Loucy (cell line): ENCODE measurements around the gene RPL19.

ENCODE experiments used
- EZH2phosphoT487 ChIP-seq: fragments of 200-600 bp; IDR thresholded peaks from 2 replicates; pipeline ENCODE4 v1.6.1; 2018; ENCODE audit warnings: antibody characterized with exemption, mild to moderate bottlenecking, moderate library complexity, borderline replicate concordance
- TF ChIP-seq, protein P1 (sequence below): fragments of 200-600 bp; sonication (generic); conservative IDR thresholded peaks from 2 replicates; pipeline ENCODE4 v1.5.1; 2014; ENCODE audit warnings: mild to moderate bottlenecking, antibody characterized with exemption, low read length

DNA sequence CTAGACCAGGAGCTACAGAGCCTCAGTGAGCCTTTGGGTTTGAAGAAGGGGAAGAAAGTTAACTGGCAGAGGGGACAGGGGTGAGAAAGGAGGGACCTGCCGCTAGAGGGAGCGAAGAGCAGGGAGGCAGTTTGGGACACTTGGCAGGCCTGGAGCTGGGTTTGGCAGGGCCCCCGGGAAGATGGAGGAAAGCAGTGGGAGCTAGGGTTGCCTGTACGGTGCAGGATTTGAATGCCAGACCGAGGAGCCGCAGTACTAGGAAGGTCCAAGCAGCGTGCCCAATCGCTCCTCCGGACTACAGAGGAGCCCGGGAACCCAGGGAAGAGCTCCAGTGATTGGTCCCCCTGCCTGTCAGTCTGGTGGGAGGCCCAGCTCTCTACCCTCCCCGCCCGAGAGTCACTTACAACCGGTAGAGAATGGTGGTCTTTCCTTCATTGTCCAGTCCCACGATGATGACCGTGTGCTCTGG, 35.4 kb upstream of the RPL19 start:
- TF ChIP-seq, protein P1, sequence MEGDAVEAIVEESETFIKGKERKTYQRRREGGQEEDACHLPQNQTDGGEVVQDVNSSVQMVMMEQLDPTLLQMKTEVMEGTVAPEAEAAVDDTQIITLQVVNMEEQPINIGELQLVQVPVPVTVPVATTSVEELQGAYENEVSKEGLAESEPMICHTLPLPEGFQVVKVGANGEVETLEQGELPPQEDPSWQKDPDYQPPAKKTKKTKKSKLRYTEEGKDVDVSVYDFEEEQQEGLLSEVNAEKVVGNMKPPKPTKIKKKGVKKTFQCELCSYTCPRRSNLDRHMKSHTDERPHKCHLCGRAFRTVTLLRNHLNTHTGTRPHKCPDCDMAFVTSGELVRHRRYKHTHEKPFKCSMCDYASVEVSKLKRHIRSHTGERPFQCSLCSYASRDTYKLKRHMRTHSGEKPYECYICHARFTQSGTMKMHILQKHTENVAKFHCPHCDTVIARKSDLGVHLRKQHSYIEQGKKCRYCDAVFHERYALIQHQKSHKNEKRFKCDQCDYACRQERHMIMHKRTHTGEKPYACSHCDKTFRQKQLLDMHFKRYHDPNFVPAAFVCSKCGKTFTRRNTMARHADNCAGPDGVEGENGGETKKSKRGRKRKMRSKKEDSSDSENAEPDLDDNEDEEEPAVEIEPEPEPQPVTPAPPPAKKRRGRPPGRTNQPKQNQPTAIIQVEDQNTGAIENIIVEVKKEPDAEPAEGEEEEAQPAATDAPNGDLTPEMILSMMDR: peak; percentile 84
- no peak for TF ChIP-seq EZH2phosphoT487
